ENCODE measurements around the gene MEIS1. TPM values are rescaled to one million over a fixed set of nuclear protein-coding genes. Genes with fewer than 3 reads are reported as not detected.

MEIS1 gene
- total and polyA plus RNA-seq, 11 donors = 12.9 to 55.7 (median 41.8) TPM

DNA sequence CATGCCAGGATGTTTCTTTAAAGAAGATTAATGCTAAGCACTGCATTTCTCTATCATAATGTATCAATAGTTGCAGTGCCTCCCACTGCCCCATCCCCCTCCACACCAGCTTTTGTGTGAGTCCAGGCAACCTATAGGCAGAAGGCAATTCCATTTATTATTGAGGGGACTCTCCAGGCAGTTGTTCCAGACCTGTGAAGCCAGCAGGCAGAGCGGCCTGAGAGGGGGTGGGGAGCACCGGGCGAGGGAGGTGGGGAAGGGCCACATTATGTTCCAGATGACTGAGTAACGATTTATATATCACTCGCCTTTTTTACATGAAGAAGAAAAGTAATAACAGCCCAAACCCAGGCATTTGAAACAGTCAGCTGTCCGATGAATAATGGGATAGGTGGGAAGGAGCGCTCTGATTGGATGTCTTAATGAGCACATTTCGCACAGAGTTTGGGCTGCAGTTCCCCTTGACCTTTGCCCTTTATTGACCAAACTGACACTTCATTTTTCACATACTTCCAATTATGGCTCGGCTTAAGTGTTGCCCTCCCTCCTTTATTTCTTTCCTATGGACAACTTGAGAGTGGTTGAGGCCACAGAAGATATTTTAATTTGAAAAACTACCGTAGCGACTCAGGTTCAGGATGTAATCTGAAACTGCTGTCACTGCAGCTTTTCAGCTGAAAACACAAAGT is 34.4 kb downstream of the MEIS1 start:
- H3K9me3 ChIP-seq = no peaks in the 10 kb centered on the region
- no peaks in the 10 kb centered on the region for H3K27me3 ChIP-seq
- intact Hi-C loops (cut with DNase I) = no loop called here
- H3K27ac ChIP-seq = peak overlapping the region in 1 of 12 donors; percentile 12
- H3K4me1 ChIP-seq = peaks cover 0 to 34% (median 10%) of the 10 kb centered on the region in 12 donors
- TF ChIP-seq POLR2A (IDR thresholded peaks at IDR 0.05) (no peak), CTCF (IDR thresholded peaks at IDR 0.05) (no peak)
- ATAC-seq (no peak), DNase-seq (no peak)
- no peak overlapping the region for H3K4me3 ChIP-seq
- H3K36me3 ChIP-seq = peaks cover 0 to 37% (median 0%) of the 10 kb centered on the region in 9 donors
- 83 to 86% (median 84%) methylated on average over 11 of the region's 11 CpGs for WGBS, 4 donors

DNA sequence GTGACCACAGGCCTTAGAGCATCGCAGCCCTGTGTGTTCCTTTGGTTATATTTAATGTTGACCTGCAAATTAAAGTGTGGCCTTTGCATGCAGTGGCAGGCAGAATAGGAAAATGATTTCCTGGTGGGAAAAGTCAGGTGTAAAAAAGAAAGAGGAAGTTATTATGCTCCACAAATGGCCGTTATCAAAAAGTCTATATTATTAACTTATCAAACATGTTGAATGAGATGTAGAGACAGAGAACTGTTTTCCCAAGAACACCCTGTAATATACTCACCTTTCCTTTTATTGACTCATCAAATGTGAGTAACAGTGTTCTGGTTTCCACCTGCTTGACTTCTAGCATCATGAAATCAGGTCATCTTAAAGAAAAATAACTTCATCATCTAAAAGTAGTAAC is 35.3 kb downstream of the MEIS1 start:
- no peak for TF ChIP-seq POLR2A (IDR thresholded peaks at IDR 0.05)
- TF ChIP-seq CTCF (IDR thresholded peaks at IDR 0.05) = no peak
- no peak for ATAC-seq
- H3K4me1 ChIP-seq = peaks cover 0 to 27% (median 10%) of the 10 kb centered on the region in 12 donors

GRCh38 chr2:66472225-66472843 is 37.4 kb downstream of the MEIS1 start:
- peaks cover 0 to 22% (median 5%) of the 10 kb centered on the region in 12 donors for H3K4me1 ChIP-seq
- H3K27ac ChIP-seq = peak overlapping the region in 1 of 12 donors; percentile 27
- 83 to 90% (median 88%) methylated on average over 5 of the region's 5 CpGs for WGBS, 4 donors
- peaks cover 0 to 25% (median 0%) of the 10 kb centered on the region in 9 donors for H3K36me3 ChIP-seq
- ATAC-seq (no peak), DNase-seq (no peak)
- TF ChIP-seq CTCF (IDR thresholded peaks at IDR 0.05) = no peak
- TF ChIP-seq POLR2A (IDR thresholded peaks at IDR 0.05) = no peak
- H3K27me3 ChIP-seq = no peaks in the 10 kb centered on the region
- no peaks in the 10 kb centered on the region for H3K9me3 ChIP-seq
- no peak overlapping the region for H3K4me3 ChIP-seq
- intact Hi-C loops (cut with DNase I) = no loop called here

More for the DNA sequence above, 35.3 kb downstream of the MEIS1 start:
- H3K27me3 ChIP-seq = no peaks in the 10 kb centered on the region
- no peak for DNase-seq
- peak overlapping the region in 1 of 12 donors; percentile 1 for H3K27ac ChIP-seq
- 46 to 69% (median 64%) methylated on average over 2 of the region's 2 CpGs for WGBS, 4 donors
- intact Hi-C loops (cut with DNase I) = no loop called here
- no peak overlapping the region for H3K4me3 ChIP-seq
- H3K36me3 ChIP-seq = peaks cover 0 to 33% (median 0%) of the 10 kb centered on the region in 9 donors
- H3K9me3 ChIP-seq = no peaks in the 10 kb centered on the region

GRCh38 chr2:66477135-66477842 is 42.4 kb downstream of the MEIS1 start:
- DNase-seq = no peak
- TF ChIP-seq CTCF (IDR thresholded peaks at IDR 0.05) = no peak
- no peak for TF ChIP-seq POLR2A (IDR thresholded peaks at IDR 0.05)
- 46 to 65% (median 54%) methylated on average over 4 of the region's 4 CpGs for WGBS, 4 donors
- peak in 1 of 4 donors; percentile 28 for ATAC-seq
- peak overlapping the region in 10 of 12 donors; percentile 13 to 69 (median 54) for H3K27ac ChIP-seq
- H3K36me3 ChIP-seq = peaks cover 0 to 19% (median 0%) of the 10 kb centered on the region in 9 donors
- H3K4me1 ChIP-seq = peaks cover 4 to 52% (median 31%) of the 10 kb centered on the region in 12 donors
- intact Hi-C loops (cut with DNase I) = loop anchor here in 1 of 10 donors (1.0 kb wide), 1 partner anchor 42 kb away; the partner anchor contains the start of gene MEIS1
- no peaks in the 10 kb centered on the region for H3K9me3 ChIP-seq
- no peaks in the 10 kb centered on the region for H3K27me3 ChIP-seq
- no peak overlapping the region for H3K4me3 ChIP-seq
